ENCODE results near the gene KRTAP4-6.
"Not testable (repeated sequence)": the region's sequence is repeated elsewhere in the genome, so short reads cannot be mapped to it uniquely, and the experiment has no call there.

GRCh38 chr17:41108728-41109386 is 31.5 kb downstream of the KRTAP4-6 start:
- TF ChIP-seq CTCF (conservative IDR thresholded peaks at IDR 0.05 in 1 of 2, IDR thresholded peaks at IDR 0.05 in 1 of 2; ENCODE audit: extremely low read depth in 1 of 2, insufficient read depth in 1 of 2, low read depth in 1 of 2, low read length in 2 of 2); EZH2 (IDR thresholded peaks at IDR 0.05; ENCODE audit: borderline replicate concordance, low read length): not testable (repeated sequence)
